GM18951 (cell line): ENCODE results near the gene NHSL2.
"Not testable (repeated sequence)": the region's sequence is repeated elsewhere in the genome, so short reads cannot be mapped to it uniquely, and the experiment has no call there.

Experiments used
- POLR2A ChIP-seq: IDR thresholded peaks from 4 replicates; pipeline ENCODE4 v1.6.1; 2011; ENCODE audit warnings: mild to moderate bottlenecking; ENCODE audit not compliant: insufficient read length, insufficient read depth; ENCODE audit errors: extremely low read depth
- in situ Hi-C: fragments of 300-500 bp; cut with MboI; formaldehyde crosslinking; loops from one replicate; pipeline ENCODE4 v1.12.0; 2022; ENCODE audit warnings: low sequenced_read_pairs, mixed read lengths, inconsistent platforms; ENCODE audit not compliant: unreplicated experiment

Gene NHSL2

GRCh38 chrX:72048510-72049455, 138.1 kb downstream of the NHSL2 start:
- TF ChIP-seq POLR2A: no peak
- in situ Hi-C loops: no loop called here

- TF ChIP-seq POLR2A: no peak
- in situ Hi-C loops: no loop called here
Measured at GRCh38 chrX:72050011-72050410, 139.4 kb downstream of the NHSL2 start.

GRCh38 chrX:72051589-72051988, 140.9 kb downstream of the NHSL2 start:
- in situ Hi-C loops: no loop called here
- TF ChIP-seq POLR2A: no peak

- in situ Hi-C loops: no loop called here
- TF ChIP-seq POLR2A: no peak
Measured at GRCh38 chrX:72052415-72053090, 141.9 kb downstream of the NHSL2 start.

GRCh38 chrX:72053508-72053907, 142.9 kb downstream of the NHSL2 start:
- TF ChIP-seq POLR2A: no peak

GRCh38 chrX:72054779-72055489, 144.3 kb downstream of the NHSL2 start:
- in situ Hi-C loops: no loop called here
- no peak for TF ChIP-seq POLR2A

More at GRCh38 chrX:72053508-72053907, 142.9 kb downstream of the NHSL2 start:
- in situ Hi-C loops: no loop called here

GRCh38 chrX:72057331-72057730, 146.7 kb downstream of the NHSL2 start:
- no peak for TF ChIP-seq POLR2A
- in situ Hi-C loops: no loop called here

GRCh38 chrX:72057849-72058248, 147.2 kb downstream of the NHSL2 start:
- TF ChIP-seq POLR2A: no peak
- in situ Hi-C loops: no loop called here

- in situ Hi-C loops: not testable (repeated sequence)
Measured at GRCh38 chrX:72058346-72058745, 147.7 kb downstream of the NHSL2 start.

- in situ Hi-C loops: no loop called here
Measured at GRCh38 chrX:72060196-72060920, 149.7 kb downstream of the NHSL2 start.

GRCh38 chrX:72060921-72061490, 150.4 kb downstream of the NHSL2 start:
- TF ChIP-seq POLR2A: no peak
- in situ Hi-C loops: no loop called here

More at GRCh38 chrX:72060196-72060920, 149.7 kb downstream of the NHSL2 start:
- no peak for TF ChIP-seq POLR2A

GRCh38 chrX:72062916-72063315, 152.3 kb downstream of the NHSL2 start:
- in situ Hi-C loops: no loop called here
- no peak for TF ChIP-seq POLR2A
